NCI-H2029 treated with DMSO at 0.1 percent for 48 hours (cell line): ENCODE results near the gene SNX25.
"Not testable (repeated sequence)": the region's sequence is repeated elsewhere in the genome, so short reads cannot be mapped to it uniquely, and the experiment has no call there.

Experiments
- DNase-seq: peaks from one replicate; lab custom pipeline; 2025; lab: John Stamatoyannopoulos, UW

SNX25 gene

GRCh38 chr4:185344743-185345538 lies 135.5 kb downstream of the SNX25 start:
- DNase-seq: no peak

GRCh38 chr4:185346975-185347601 lies 137.7 kb downstream of the SNX25 start:
- no peak for DNase-seq

- no peak for DNase-seq
These were observed 142.3 kb downstream of the SNX25 start for GRCh38 chr4:185351691-185352090.

- DNase-seq: no peak
These were observed 142.8 kb downstream of the SNX25 start for GRCh38 chr4:185352202-185352601.

- no peak for DNase-seq
These were observed 143.3 kb downstream of the SNX25 start for GRCh38 chr4:185352741-185353140.

DNA sequence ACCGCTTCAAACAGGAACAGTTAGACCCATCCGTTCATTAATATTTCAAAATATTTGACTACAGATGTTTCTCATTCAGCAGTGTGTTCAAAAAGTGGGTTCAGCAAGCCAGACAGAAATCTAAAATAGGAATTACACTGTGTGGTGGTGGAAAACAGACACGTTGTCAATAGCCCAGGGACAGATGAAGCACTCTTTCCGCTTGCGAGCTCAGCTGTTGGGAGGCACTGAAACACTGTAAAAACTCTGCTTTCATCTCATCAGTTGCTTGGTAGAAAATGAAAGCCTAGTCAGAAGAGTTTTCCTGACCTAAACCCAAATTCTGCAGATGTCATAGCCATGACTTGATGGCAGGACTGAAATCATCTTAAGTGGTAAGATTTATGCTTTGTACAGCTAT lies 147.8 kb downstream of the SNX25 start:
- DNase-seq: no peak

DNA sequence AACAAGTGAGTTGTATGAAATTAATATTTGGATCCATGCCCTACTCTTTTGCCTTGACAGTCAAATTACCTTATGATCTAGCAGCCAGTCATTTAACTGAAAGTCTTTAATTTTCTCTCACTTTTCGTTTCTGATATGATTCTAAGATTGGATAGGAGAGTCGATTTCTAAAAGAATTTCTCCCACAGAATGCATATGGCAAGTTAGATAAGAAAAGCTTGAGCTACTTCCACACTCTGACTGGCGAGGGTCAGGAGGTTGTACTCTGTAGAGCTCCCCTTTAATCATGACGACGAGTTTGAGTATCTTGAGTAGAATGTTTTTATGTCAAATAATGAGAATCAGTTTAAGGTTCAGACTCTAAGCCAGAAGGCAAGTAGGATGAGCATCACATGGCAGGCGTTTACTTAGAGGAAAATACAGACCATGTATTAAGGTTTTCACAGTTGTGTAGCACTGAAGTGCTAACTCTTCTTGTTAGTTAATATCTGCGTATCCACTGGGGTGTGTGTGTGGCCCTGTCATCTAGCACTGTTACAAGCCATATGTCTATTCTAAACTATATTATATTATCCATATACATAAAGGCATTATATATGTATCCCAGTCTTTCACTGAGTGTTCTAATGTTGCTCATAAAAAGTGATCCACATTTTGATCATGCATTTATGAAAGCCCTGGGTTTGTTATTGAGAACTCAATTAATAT lies 148.5 kb downstream of the SNX25 start:
- DNase-seq: no peak

- DNase-seq: no peak
These were observed 149.1 kb downstream of the SNX25 start for GRCh38 chr4:185358514-185358913.

DNA sequence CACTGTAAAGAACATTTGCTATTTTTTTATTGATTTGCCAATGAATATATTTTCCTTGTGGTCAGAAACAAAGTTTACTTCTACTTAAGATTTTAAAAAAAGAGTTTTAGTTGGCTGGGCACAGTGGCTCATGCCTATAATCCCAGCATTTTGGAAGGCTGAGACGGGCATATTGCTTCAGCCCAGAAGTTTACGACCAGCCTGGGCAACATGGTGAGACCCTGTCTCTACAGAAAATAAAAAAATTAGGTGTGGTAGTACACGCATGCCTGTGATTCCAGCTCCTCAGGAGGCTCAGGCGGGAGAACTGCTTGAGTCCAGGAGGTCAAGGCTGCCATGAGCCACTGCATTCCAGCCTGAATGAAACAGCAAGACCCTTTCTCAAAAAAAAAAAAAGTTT lies 149.6 kb downstream of the SNX25 start:
- DNase-seq: no peak

DNA sequence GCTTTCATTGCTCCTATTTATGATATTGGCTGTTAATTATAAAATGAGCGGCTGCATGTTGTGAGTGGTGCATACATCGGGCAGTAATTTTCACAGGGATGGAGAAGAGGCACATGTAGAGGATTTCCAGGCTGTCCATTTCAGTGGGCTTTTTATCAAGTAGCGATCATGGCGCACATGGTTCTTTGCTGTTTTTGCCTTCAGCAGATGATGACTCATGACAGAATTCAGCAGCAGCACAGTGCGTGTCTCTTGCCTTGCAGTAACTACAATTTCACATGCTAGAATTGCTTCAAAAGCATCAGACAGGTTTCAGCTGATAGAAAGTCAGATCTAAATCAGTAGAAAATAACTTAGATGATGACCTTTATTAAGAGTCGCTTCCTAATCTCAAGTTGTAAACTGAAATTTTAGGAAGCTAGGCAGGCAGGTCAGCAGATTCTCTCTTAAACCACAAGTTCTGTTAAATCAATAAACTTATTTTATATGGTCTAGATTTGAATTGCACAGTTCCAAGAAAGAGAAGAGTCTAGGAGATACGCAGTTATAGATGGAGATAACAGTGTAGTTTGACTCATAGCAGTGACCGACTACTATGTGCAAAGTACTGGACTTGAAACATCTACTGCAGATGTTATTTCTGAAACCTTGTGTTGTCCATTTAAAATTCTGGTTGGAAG lies 150.5 kb downstream of the SNX25 start:
- no peak for DNase-seq

GRCh38 chr4:185361872-185362271 lies 152.5 kb downstream of the SNX25 start:
- no peak for DNase-seq

DNA sequence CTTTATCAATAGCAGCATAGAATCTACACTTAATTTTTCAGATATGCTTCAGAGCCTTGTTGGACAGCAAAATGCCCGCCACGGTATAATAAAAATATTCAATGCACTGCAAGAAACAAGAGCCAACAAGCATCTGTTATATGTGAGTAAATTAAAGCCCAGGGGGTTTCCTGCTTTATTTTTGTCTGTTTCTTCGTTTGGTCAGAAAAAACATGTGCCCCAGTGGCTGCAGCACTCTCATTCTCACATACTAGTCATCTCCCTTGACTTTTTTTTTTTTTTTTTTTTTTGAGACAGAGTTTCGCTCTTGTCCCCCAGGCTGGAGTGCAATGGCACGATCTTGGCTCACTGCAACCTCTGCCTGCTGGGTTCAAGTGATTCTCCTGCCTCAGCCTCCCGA lies 153.2 kb downstream of the SNX25 start:
- not testable (repeated sequence) for DNase-seq

DNA sequence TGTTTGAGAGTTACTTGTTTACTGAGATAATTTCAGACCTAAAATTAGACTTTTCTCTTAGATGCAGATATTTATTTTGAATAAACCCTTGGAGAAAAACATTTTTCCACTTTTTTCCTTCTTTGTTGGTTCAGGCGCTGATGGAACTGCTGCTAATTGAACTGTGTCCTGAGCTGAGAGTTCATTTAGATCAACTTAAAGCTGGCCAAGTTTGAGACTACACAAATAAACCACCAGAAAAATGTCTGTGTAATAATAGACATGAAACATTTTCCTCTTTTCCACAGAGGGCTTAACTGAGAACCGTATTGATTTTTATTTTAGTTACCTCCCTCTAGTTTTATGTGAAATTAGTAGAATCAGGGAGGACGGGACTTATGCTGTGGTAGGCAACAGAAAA lies 153.9 kb downstream of the SNX25 start:
- no peak for DNase-seq

DNA sequence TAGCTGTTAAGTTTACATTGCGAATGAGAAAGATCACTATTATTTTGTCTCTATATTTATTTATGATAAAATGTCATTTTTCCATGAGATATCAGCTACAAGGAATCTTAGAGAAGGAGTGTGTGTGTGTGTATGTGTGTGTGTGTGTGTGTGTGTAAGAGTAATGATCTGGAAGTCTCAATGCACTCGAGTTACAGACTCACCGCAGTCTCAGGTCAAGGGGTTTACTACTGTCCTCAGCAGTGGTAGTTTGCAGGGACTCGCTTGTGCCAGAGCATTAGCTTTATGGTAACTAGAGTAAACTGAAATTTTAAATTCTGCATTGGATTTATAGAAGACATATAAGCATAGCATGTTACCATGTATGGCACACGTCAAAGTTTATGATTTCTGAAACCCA lies 155.5 kb downstream of the SNX25 start:
- no peak for DNase-seq

DNA sequence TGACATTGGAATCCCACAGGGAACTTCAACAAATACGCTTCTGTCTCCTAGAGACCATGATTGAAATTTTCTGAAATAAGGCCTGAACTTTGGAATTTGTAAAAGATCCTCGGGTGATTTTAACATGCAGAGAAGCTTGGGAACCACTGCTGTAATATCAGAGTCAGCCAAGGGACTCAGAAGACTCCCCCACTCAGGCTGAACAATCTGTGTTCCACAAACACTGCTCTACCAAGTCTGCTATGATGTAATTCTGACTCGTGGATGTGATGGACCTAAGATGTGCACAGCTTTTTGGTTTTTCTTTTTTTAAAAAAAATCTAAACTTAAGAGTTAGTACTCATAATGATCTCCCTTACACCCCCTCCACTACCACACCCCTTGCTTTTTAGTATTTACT lies 160.3 kb downstream of the SNX25 start:
- DNase-seq: no peak

DNA sequence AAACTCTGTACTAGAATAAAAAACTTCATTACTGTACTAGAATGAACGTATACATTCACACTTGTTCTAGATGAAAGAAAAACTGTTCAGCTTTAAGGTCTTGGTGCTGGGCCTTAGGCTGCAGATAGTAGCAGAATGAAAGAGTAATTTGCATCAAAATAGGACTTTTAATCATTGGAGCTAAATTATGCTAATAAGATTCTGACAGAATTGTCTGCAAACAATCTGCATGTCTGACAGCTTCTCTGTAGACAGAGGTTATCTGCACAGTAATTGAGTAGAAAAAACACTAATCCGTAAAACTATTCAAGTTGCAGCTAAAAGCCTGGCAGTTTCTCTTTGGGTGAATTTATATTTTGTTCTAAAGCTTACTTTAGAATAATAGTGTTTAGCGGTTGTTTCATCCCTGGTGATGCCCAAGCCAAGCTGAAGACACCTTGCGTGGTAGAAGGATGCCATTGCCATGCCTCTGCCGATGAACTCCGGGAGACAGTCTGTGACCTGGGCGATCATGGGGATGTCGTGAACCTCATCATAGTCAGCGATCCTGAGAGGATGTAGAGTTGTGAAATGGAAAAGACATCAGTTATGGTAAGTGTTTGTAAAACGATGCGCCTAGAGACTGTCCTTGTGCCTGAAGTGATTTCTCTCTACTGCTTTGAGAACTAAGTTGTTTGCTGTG lies 161.0 kb downstream of the SNX25 start:
- no peak for DNase-seq

GRCh38 chr4:185371702-185372101 lies 162.3 kb downstream of the SNX25 start:
- DNase-seq: no peak

- no peak for DNase-seq
These were observed 164.6 kb downstream of the SNX25 start for GRCh38 chr4:185374027-185374426.

GRCh38 chr4:185374573-185374972 lies 165.2 kb downstream of the SNX25 start:
- no peak for DNase-seq

- no peak for DNase-seq
These were observed 168.9 kb downstream of the SNX25 start for GRCh38 chr4:185378264-185378663.

DNA sequence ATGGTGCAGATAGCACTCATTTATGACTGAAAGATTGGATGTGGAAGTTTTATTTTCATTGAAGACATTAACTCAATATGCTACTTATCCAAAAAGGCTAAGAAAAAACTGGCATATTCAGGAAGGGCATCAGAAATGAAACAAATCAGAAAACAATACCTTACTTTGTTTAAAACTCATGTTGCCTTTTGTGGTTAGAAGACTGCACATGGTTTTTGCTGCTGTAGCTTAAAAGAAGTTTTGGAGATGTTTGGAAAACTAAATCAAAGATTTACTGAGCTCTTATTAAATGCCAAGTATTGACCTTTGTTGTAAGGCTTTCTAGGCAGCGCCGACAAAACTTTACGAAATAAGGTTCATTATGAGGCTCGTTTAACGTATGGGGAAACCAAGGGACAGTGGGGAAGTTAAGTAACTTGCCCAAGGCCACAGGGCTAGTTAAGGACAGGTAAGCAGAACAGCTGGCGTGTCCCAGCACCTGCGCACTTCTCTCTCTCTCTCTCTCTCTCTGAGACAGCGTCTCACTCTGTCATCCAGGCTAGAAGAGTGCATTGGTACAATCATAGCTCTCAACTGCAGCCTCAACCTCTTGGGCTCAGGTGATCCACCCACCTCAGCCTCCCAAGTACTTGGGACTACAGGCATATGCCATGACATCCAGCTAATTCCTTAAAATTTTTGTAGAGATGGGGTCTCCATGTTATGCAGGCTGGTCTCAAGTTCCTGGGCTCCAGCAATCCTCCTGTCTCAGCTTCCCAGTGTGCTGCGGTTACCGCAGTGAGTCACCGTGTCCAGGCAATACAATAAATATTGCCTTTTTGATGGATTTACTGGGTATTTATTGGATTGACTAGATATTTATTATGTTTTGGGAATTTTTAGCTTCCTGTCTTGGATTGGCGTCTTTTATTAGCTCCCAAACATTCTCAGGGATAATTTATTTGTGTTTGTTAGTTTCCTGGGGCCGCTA lies 170.2 kb downstream of the SNX25 start:
- no peak for DNase-seq
